ENCODE data around the gene STEEP1.

DNA sequence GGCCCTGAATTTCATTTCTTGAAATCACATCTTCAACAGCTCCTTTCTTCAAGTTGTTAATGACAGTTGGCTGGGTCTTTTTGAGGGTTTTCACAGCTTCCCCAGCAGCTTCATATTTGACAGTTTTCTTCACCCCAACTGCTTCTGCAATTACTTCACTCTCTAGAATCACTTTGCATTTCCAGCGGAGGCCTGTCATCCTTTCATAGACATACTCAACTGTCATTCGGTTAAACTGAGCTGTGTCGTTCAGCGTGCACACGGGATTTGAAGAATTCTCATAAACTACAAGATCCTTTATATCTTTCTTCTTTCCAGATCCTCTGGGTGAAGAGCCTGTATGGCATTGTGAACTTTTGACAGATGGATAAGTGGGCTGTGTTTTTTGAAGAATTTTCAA, 24.6 kb upstream of the STEEP1 start:
- TF ChIP-seq EZH2 (IDR thresholded peaks at IDR 0.05; ENCODE audit: borderline replicate concordance, low read depth, low read length, severe bottlenecking) (no peak), POLR2A (IDR thresholded peaks at IDR 0.05; ENCODE audit: low read depth, low read length) (no peak), POLR2AphosphoS5 (IDR thresholded peaks at IDR 0.05; ENCODE audit: insufficient read depth, low read depth, low read length) (no peak), FOS (IDR thresholded peaks at IDR 0.05; ENCODE audit: borderline replicate concordance, insufficient read depth, low read length) (no peak), MYC (IDR thresholded peaks at IDR 0.05; ENCODE audit: low read depth, low read length) (no peak)
- TF ChIP-seq, protein P1, sequence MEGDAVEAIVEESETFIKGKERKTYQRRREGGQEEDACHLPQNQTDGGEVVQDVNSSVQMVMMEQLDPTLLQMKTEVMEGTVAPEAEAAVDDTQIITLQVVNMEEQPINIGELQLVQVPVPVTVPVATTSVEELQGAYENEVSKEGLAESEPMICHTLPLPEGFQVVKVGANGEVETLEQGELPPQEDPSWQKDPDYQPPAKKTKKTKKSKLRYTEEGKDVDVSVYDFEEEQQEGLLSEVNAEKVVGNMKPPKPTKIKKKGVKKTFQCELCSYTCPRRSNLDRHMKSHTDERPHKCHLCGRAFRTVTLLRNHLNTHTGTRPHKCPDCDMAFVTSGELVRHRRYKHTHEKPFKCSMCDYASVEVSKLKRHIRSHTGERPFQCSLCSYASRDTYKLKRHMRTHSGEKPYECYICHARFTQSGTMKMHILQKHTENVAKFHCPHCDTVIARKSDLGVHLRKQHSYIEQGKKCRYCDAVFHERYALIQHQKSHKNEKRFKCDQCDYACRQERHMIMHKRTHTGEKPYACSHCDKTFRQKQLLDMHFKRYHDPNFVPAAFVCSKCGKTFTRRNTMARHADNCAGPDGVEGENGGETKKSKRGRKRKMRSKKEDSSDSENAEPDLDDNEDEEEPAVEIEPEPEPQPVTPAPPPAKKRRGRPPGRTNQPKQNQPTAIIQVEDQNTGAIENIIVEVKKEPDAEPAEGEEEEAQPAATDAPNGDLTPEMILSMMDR (IDR thresholded peaks at IDR 0.05; ENCODE audit: extremely low read depth in 1 of 2, insufficient read depth in 1 of 2, low read depth in 1 of 2, low read length in 2 of 2) = no peak
- TF ChIP-seq, protein P2, sequence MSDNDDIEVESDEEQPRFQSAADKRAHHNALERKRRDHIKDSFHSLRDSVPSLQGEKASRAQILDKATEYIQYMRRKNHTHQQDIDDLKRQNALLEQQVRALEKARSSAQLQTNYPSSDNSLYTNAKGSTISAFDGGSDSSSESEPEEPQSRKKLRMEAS (IDR thresholded peaks at IDR 0.05; ENCODE audit: insufficient read depth, insufficient read length) = no peak

Data from endothelial cell of umbilical vein (primary cell).